Body of pancreas (tissue), 4 donors: ENCODE measurements around the gene PTBP1.

Experiments
- POLR2A ChIP-seq, 3 donors: fragments of 450-650 bp; IDR thresholded peaks; one replicate each; pipeline ENCODE4 v1.6.1; 2016; ENCODE audit warnings: antibody characterized with exemption in 3 of 3, mild to moderate bottlenecking in 2 of 3
- TF ChIP-seq, protein P1 (sequence below), 7 experiments: fragments of 450-650 bp in 4 of 7; fragments of 200-600 bp in 3 of 7; sonication (generic) in 3 of 7; IDR thresholded peaks; one replicate each; pipeline ENCODE4 v1.5.1; 2016 to 2019; ENCODE audit warnings: antibody characterized with exemption in 7 of 7

DNA sequence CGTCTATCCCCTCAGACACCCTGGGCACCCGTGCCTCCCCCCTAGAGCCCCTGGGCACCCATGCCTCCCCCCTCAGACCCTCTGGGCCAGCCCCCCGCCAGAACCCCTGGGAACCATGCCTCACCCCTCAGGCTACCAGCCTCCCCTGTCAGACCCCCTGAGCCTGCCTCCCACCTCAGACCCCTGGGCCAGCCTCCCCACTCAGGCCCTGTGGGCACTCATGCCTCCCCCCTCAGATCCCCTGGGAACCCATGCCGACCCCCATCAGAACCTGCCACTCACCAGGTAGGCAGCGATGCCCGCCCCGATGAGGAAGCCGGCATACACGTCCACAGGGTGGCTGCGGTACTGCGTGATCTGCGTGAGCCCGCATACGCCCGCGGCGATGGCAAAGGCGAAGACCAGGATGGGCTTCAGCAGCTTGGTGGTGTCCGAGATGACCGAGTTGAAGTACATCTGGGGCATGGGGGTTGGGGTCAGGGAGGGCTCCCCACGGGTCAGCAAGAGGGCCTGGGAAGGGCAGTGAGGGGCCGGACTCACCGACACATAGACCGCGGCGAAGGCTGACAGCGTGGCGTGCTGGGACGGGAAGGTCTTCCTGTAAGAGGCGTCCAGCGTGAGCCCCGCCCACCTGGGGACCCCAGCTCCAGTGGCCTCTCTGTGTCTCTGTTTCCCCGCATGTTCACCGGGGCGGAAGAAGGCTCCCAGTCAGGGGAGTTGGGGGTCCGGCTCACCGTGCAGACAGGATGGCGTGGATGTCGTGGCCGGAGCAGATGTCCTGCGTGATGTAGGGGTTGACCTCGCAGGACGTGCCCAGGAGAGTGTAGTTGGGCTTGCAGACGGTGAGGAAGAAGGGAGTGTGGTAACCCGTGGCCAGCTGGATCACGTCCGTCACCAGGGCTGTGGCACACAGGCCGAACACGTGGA is 17.2 kb downstream of the PTBP1 start:
- TF ChIP-seq, protein P1, sequence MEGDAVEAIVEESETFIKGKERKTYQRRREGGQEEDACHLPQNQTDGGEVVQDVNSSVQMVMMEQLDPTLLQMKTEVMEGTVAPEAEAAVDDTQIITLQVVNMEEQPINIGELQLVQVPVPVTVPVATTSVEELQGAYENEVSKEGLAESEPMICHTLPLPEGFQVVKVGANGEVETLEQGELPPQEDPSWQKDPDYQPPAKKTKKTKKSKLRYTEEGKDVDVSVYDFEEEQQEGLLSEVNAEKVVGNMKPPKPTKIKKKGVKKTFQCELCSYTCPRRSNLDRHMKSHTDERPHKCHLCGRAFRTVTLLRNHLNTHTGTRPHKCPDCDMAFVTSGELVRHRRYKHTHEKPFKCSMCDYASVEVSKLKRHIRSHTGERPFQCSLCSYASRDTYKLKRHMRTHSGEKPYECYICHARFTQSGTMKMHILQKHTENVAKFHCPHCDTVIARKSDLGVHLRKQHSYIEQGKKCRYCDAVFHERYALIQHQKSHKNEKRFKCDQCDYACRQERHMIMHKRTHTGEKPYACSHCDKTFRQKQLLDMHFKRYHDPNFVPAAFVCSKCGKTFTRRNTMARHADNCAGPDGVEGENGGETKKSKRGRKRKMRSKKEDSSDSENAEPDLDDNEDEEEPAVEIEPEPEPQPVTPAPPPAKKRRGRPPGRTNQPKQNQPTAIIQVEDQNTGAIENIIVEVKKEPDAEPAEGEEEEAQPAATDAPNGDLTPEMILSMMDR (IDR thresholded peaks at IDR 0.05), result no peak
- TF ChIP-seq POLR2A (IDR thresholded peaks at IDR 0.05), result no peak
